Neural cell (in vitro differentiated cells): ENCODE data around the gene CLUH. TPM values are rescaled to one million over a fixed set of nuclear protein-coding genes. Genes with fewer than 3 reads are reported as not detected.

Source experiments
- H2AFZ ChIP-seq: fragments of 200-600, 300-800 bp; sonication (generic), shearing (Covaris generic); 2 replicates; pipeline ENCODE4 v1.6.0; 2014; ENCODE audit warnings: low read depth, mild to moderate bottlenecking, antibody characterized with exemption, low read length, moderate library complexity
- H3F3A ChIP-seq: fragments of 200-600 bp; shearing (Covaris generic); 2 replicates; pipeline ENCODE4 v1.6.1; 2016; ENCODE audit warnings: mild to moderate bottlenecking, moderate library complexity, mixed read lengths, antibody characterized with exemption, low read length; ENCODE audit not compliant: insufficient read depth, poor library complexity, severe bottlenecking
- H3K27ac ChIP-seq: fragments of 200-600, 300-800 bp; sonication (generic), shearing (Covaris generic); 2 replicates; pipeline ENCODE4 v1.5.1; 2014; ENCODE audit warnings: mild to moderate bottlenecking, low read length, moderate library complexity
- H3K27me3 ChIP-seq: fragments of 300-800, 200-600 bp; sonication (generic), shearing (Covaris generic); 2 replicates; pipeline ENCODE4 v1.6.0; 2014; ENCODE audit warnings: mild to moderate bottlenecking, low read depth, low read length, moderate library complexity; ENCODE audit not compliant: insufficient read depth
- H3K36me3 ChIP-seq: fragments of 300-800, 200-600 bp; sonication (generic), shearing (Covaris generic); 2 replicates; pipeline ENCODE4 v1.5.1; 2014; ENCODE audit warnings: mild to moderate bottlenecking, antibody characterized with exemption, low read length, moderate library complexity; ENCODE audit not compliant: insufficient read depth
- H3K4me2 ChIP-seq: fragments of 300-800, 200-600 bp; sonication (generic), shearing (Covaris generic); 2 replicates; pipeline ENCODE4 v1.6.0; 2014; ENCODE audit warnings: mild to moderate bottlenecking, low read length
- H3K4me3 ChIP-seq: fragments of 300-800, 200-600 bp; sonication (generic), shearing (Covaris generic); 2 replicates; pipeline ENCODE4 v1.5.1; 2014; ENCODE audit warnings: mild to moderate bottlenecking, low read length, moderate library complexity
- H3K79me2 ChIP-seq: fragments of 200-600 bp; shearing (Covaris generic); replicated peaks from 2 replicates; pipeline ENCODE4 v1.6.0; 2014; ENCODE audit warnings: mild to moderate bottlenecking, low read length, moderate library complexity; ENCODE audit not compliant: insufficient read depth
- H3K9ac ChIP-seq: fragments of 300-800, 200-600 bp; sonication (generic), shearing (Covaris generic); 2 replicates; pipeline ENCODE4 v1.6.1; 2016; ENCODE audit warnings: mild to moderate bottlenecking, low read length, mixed read lengths
- H3K9me2 ChIP-seq: fragments of 200-600 bp; shearing (Covaris generic); 2 replicates; pipeline ENCODE4 v1.6.1; 2016; ENCODE audit warnings: mild to moderate bottlenecking, low read length, mixed read lengths; ENCODE audit not compliant: insufficient read depth
- H3K9me3 ChIP-seq: fragments of 200-600, 300-800 bp; sonication (generic), shearing (Covaris generic); 2 replicates; pipeline ENCODE4 v1.6.1; 2016; ENCODE audit warnings: mild to moderate bottlenecking, mixed run types, low read length, moderate library complexity, mixed read lengths
- H4K20me1 ChIP-seq: fragments of 200-600 bp; shearing (Covaris generic); 2 replicates; pipeline ENCODE4 v1.6.1; 2016; ENCODE audit warnings: mild to moderate bottlenecking, mixed run types; ENCODE audit not compliant: insufficient read depth
- CTCF ChIP-seq: fragments of 450-650 bp; IDR thresholded peaks from 2 replicates; pipeline ENCODE4 v1.5.1; 2014; ENCODE audit warnings: antibody characterized with exemption, mild to moderate bottlenecking, moderate library complexity; ENCODE audit not compliant: poor library complexity, severe bottlenecking
- EP300 ChIP-seq: fragments of 450-650 bp; conservative IDR thresholded peaks from 2 replicates; pipeline ENCODE4 v1.6.1; 2014; ENCODE audit warnings: antibody characterized with exemption, mild to moderate bottlenecking, moderate library complexity; ENCODE audit not compliant: poor library complexity, severe bottlenecking
- EZH2 ChIP-seq: fragments of 200-600, 300-800 bp; shearing (Covaris generic), sonication (generic); IDR thresholded peaks from 2 replicates; pipeline ENCODE4 v1.6.1; 2014; ENCODE audit warnings: antibody characterized with exemption, low read length, borderline replicate concordance, mild to moderate bottlenecking; ENCODE audit not compliant: insufficient read depth, poor library complexity, severe bottlenecking
- MXI1 ChIP-seq: fragments of 450-650 bp; conservative IDR thresholded peaks from 2 replicates; pipeline ENCODE4 v1.6.1; 2014; ENCODE audit warnings: antibody characterized with exemption, mild to moderate bottlenecking; ENCODE audit not compliant: poor library complexity, severe bottlenecking
- POLR2AphosphoS5 ChIP-seq: IDR thresholded peaks from 2 replicates; pipeline ENCODE4 v1.6.1; 2012
- RAD21 ChIP-seq: fragments of 450-650 bp; conservative IDR thresholded peaks from 2 replicates; pipeline ENCODE4 v1.6.1; 2014; ENCODE audit warnings: antibody characterized with exemption, mild to moderate bottlenecking, moderate library complexity
- REST ChIP-seq: IDR thresholded peaks from 2 replicates; pipeline ENCODE4 v1.6.1; 2012; ENCODE audit warnings: borderline replicate concordance
- SMC3 ChIP-seq: fragments of 450-650 bp; conservative IDR thresholded peaks from 2 replicates; pipeline ENCODE4 v1.6.1; 2014; ENCODE audit warnings: antibody characterized with exemption, mild to moderate bottlenecking, moderate library complexity; ENCODE audit not compliant: poor library complexity
- TAF1 ChIP-seq: IDR thresholded peaks from 2 replicates; pipeline ENCODE4 v1.6.1; 2012; ENCODE audit warnings: low read depth
- polyA plus RNA-seq: library from polyadenylated mRNA; depleted of rRNA; stranded (reverse); fragments of >200 nt; gene quantifications from 2 replicates; pipeline ENCODE4 v1.2.3, GENCODE V29; 2014

CLUH gene
- polyA plus RNA-seq, 1 donor from 2014 or later, result 18.6 TPM

GRCh38 chr17:2706911-2707510 is 4.6 kb downstream of the CLUH start:
- no peak for TF ChIP-seq SMC3
- Histone ChIP-seq H3K4me2 (no peak overlapping the region), H4K20me1 (no peaks in the 10 kb centered on the region), H3K9me3 (no peaks in the 10 kb centered on the region), H3K9me2 (no peaks in the 10 kb centered on the region), H2AFZ (no peak overlapping the region), H3K79me2 (peaks cover 2% of the 10 kb centered on the region), H3K4me3 (no peak overlapping the region), H3K27ac (no peak overlapping the region), H3K9ac (no peak overlapping the region), H3K27me3 (no peaks in the 10 kb centered on the region), H3K36me3 (no peaks in the 10 kb centered on the region), H3F3A (no peaks in the 10 kb centered on the region)

GRCh38 chr17:2705888-2706795 is 5.4 kb downstream of the CLUH start:
- H3K79me2 ChIP-seq, result no peaks in the 10 kb centered on the region
- H3K9me2 ChIP-seq, result no peaks in the 10 kb centered on the region
- no peak overlapping the region for H3K27ac ChIP-seq
- H2AFZ ChIP-seq, result no peak overlapping the region
- H3K36me3 ChIP-seq, result no peaks in the 10 kb centered on the region
- H3K4me2 ChIP-seq, result no peak overlapping the region
- TF ChIP-seq EP300 (no peak), POLR2AphosphoS5 (no peak), REST (no peak), SMC3 (no peak)
- H4K20me1 ChIP-seq, result no peaks in the 10 kb centered on the region
- no peaks in the 10 kb centered on the region for H3K9me3 ChIP-seq
- no peaks in the 10 kb centered on the region for H3K27me3 ChIP-seq
- H3K4me3 ChIP-seq, result no peak overlapping the region
- no peak overlapping the region for H3K9ac ChIP-seq
- no peaks in the 10 kb centered on the region for H3F3A ChIP-seq

GRCh38 chr17:2705263-2705662 is 6.3 kb downstream of the CLUH start:
- Histone ChIP-seq H3K4me2 (no peak overlapping the region), H3K27ac (no peak overlapping the region), H4K20me1 (no peaks in the 10 kb centered on the region), H3K4me3 (no peak overlapping the region), H3K27me3 (no peaks in the 10 kb centered on the region), H3K9me3 (no peaks in the 10 kb centered on the region), H3K9me2 (no peaks in the 10 kb centered on the region), H3K79me2 (no peaks in the 10 kb centered on the region), H3K36me3 (no peaks in the 10 kb centered on the region), H2AFZ (no peak overlapping the region), H3K9ac (no peak overlapping the region), H3F3A (no peaks in the 10 kb centered on the region)
- TF ChIP-seq TAF1, result no peak
- TF ChIP-seq EZH2, result no peak
- TF ChIP-seq POLR2AphosphoS5, result no peak
- TF ChIP-seq RAD21, result no peak
- TF ChIP-seq EP300, result no peak
- no peak for TF ChIP-seq REST
- no peak for TF ChIP-seq CTCF
- TF ChIP-seq MXI1, result no peak
- TF ChIP-seq SMC3, result no peak
